AG04450 (cell line): ENCODE results near the gene DBNDD1. TPM values are rescaled to one million over a fixed set of nuclear protein-coding genes. Genes with fewer than 3 reads are reported as not detected.

Experiments
- CTCF ChIA-PET: fragments of 300-600, 350-600 bp; formaldehyde crosslinking; extraction: SDS; loops from one replicate; lab custom pipeline; 2022; ENCODE audit warnings: antibody characterized with exemption, inconsistent platforms; lab: Charles Lee
- POLR2A ChIA-PET: fragments of 350-600 bp; formaldehyde crosslinking; extraction: SDS; loops from one replicate; lab custom pipeline; 2021; ENCODE audit warnings: antibody characterized with exemption, inconsistent platforms; lab: Yijun Ruan, JAX
- DNase-seq: peaks from one replicate; pipeline ENCODE4 v3.0.0-alpha.2; 2011; ENCODE audit warnings: low read depth, low spot score
- H3K27ac ChIP-seq: one replicate; pipeline ENCODE4 v1.5.1; 2012; ENCODE audit warnings: low read depth, low read length, control low read depth
- H3K27me3 ChIP-seq: one replicate; pipeline ENCODE4 v1.6.0; 2012; ENCODE audit warnings: low read length; ENCODE audit not compliant: control insufficient read depth, insufficient read depth
- H3K4me3 ChIP-seq: 2 replicates; pipeline ENCODE4 v1.5.1; 2011; ENCODE audit warnings: mild to moderate bottlenecking, low read depth, low read length, control low read depth
- H3K9me3 ChIP-seq: 2 replicates; pipeline ENCODE4 v1.5.1; 2012; ENCODE audit warnings: low read length; ENCODE audit not compliant: control insufficient read depth, insufficient read depth
- polyA plus RNA-seq: library from polyadenylated mRNA; depleted of rRNA; stranded (reverse); fragments of >200 nt; gene quantifications from 2 replicates; pipeline ENCODE4 v1.2.3, GENCODE V29; 2011
- TF ChIP-seq, protein P1 (sequence below): IDR thresholded peaks from 2 replicates; pipeline ENCODE4 v1.5.1; 2011; ENCODE audit warnings: low read depth, low read length, control low read depth, inconsistent platforms

Gene DBNDD1
- polyA plus RNA-seq, 1 experiment = 9.2 TPM

- Histone ChIP-seq H3K27ac (no peak overlapping the region), H3K9me3 (peaks cover 14% of the 10 kb centered on the region), H3K4me3 (no peak overlapping the region), H3K27me3 (no peaks in the 10 kb centered on the region)
- CTCF ChIA-PET = interaction anchor here (0.7 kb wide), 1 partner anchor 13 kb away, joined by 3 read pairs; no protein-coding TSS in a partner anchor
- DNase-seq = no peak
- POLR2A ChIA-PET = no interaction called here
- TF ChIP-seq, protein P1, sequence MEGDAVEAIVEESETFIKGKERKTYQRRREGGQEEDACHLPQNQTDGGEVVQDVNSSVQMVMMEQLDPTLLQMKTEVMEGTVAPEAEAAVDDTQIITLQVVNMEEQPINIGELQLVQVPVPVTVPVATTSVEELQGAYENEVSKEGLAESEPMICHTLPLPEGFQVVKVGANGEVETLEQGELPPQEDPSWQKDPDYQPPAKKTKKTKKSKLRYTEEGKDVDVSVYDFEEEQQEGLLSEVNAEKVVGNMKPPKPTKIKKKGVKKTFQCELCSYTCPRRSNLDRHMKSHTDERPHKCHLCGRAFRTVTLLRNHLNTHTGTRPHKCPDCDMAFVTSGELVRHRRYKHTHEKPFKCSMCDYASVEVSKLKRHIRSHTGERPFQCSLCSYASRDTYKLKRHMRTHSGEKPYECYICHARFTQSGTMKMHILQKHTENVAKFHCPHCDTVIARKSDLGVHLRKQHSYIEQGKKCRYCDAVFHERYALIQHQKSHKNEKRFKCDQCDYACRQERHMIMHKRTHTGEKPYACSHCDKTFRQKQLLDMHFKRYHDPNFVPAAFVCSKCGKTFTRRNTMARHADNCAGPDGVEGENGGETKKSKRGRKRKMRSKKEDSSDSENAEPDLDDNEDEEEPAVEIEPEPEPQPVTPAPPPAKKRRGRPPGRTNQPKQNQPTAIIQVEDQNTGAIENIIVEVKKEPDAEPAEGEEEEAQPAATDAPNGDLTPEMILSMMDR = no peak
Observed at GRCh38 chr16:89988951-89989350, 30.3 kb downstream of the DBNDD1 start.

DNA sequence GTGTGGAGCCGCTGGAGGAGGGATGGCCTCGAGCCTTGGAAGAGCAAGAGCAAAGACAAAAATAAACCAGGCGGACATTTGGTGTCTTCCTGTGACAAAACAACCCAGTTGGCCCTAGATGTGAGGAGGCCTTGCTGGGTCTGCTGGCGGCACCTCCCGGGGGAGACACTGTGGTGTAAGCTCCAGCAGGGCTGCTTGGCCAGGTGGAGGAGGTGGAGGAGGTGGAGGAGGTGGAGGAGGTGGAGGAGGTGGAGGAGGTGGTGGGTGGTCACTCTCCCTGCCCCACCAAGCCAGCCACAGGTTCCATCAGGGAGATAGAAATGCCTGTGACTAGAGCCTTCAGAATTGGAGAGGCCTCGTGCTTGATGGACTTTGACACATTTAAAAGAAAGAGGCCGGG, 32.1 kb downstream of the DBNDD1 start:
- TF ChIP-seq, protein P1 = no peak
- Histone ChIP-seq H3K9me3 (no peaks in the 10 kb centered on the region; the same call in 1 of the 2 replicates), H3K4me3 (no peak overlapping the region), H3K27ac (no peak overlapping the region), H3K27me3 (no peaks in the 10 kb centered on the region)
- POLR2A ChIA-PET = interaction anchor here (0.6 kb wide), 1 partner anchor 44 kb away, joined by 6 read pairs; no protein-coding TSS in a partner anchor
- CTCF ChIA-PET = interaction anchor here (0.7 kb wide), 1 partner anchor 30 kb away, joined by 3 read pairs; no protein-coding TSS in a partner anchor
- no peak for DNase-seq

DNA sequence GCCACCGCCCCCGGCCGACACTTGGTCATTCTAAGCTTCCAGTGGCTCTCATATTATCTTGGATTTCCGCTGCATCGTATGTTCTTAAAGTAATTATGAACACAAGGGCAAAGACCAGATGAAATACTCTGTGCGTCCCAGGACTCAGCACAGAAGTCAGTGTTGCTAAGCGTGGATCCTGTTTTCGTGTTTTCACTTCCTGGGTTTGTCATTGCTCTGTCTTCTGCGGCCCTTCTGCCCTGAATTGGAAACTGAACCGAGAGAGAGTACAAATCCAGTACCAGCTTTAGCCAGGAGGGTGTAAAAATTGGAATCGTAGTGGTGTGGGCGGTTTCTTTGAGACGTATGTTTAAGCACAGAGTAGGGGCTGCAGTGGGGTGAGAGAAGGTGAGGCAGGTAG, 32.7 kb downstream of the DBNDD1 start:
- ChIA-PET POLR2A (no interaction called here), CTCF (no interaction called here)
- Histone ChIP-seq H3K9me3 (no peaks in the 10 kb centered on the region; the same call in 1 of the 2 replicates), H3K27ac (no peak overlapping the region), H3K27me3 (no peaks in the 10 kb centered on the region), H3K4me3 (no peak overlapping the region)
- DNase-seq = no peak
- TF ChIP-seq, protein P1 = no peak

GRCh38 chr16:89985219-89985618, 34.0 kb downstream of the DBNDD1 start:
- TF ChIP-seq, protein P1 = no peak
- ChIA-PET POLR2A (no interaction called here), CTCF (no interaction called here)
- no peak for DNase-seq
- Histone ChIP-seq H3K27ac (no peak overlapping the region), H3K27me3 (no peaks in the 10 kb centered on the region), H3K9me3 (no peaks in the 10 kb centered on the region), H3K4me3 (no peak overlapping the region)

DNA sequence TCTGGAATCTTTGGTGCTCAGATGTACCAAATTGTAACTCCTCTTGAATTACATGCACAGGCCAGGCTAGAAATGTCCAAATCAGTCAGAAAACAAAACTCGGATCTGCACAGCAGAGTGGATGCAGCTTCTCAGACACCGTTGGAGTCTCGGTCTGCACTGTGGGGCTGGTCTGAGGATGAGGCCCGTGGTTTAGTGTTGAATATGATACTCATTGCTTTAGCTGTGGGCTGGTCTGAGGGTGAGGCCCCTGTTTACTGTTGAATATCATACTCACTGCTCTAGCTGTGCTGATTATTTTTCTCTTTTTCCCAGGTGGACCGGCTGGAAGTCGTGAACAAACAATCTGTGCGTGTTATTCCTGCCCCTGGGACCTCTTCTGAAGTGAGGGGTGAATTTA, 35.0 kb downstream of the DBNDD1 start:
- CTCF ChIA-PET = no interaction called here

More for the DNA sequence above, 35.0 kb downstream of the DBNDD1 start:
- Histone ChIP-seq H3K9me3 (no peaks in the 10 kb centered on the region), H3K27me3 (no peaks in the 10 kb centered on the region), H3K4me3 (no peak overlapping the region), H3K27ac (no peak overlapping the region)
- no peak for DNase-seq
- POLR2A ChIA-PET = interaction anchor here (0.6 kb wide), 1 partner anchor 10 kb away, joined by 8 read pairs; no protein-coding TSS in a partner anchor
- TF ChIP-seq, protein P1 = no peak
